Stimulated activated CD8-positive, alpha-beta memory T cell treated with anti-CD3 and anti-CD28 coated beads, Interleukin-4, amount 100 ng/mL, for 4 hours (primary cell): Measurements from ENCODE around the gene RIC1.
"Not testable (repeated sequence)": the region's sequence is repeated elsewhere in the genome, so short reads cannot be mapped to it uniquely, and the experiment has no call there.

Source experiments
- DNase-seq, 2 donors: peaks; one replicate each; pipeline ENCODE4 v3.0.0-alpha.2; 2020; ENCODE audit warnings: low read depth in 2 of 2, low spot score in 1 of 2

The RIC1 gene

GRCh38 chr9:5628530-5629311, at the start of gene RIC1:
Gene RIC1, plus strand, starts transcription at chr9:5629107. Its CDS starts 203 bp downstream, at chr9:5629310.
- DNase-seq: peak; percentile 63 to 81

GRCh38 chr9:5579881-5580280, 49.0 kb upstream of the RIC1 start:
- no peak for DNase-seq

GRCh38 chr9:5580650-5581049, 48.3 kb upstream of the RIC1 start:
- no peak for DNase-seq

GRCh38 chr9:5581706-5582105, 47.2 kb upstream of the RIC1 start:
- DNase-seq: not testable (repeated sequence)

GRCh38 chr9:5582835-5583195, 46.1 kb upstream of the RIC1 start:
- DNase-seq: no peak

GRCh38 chr9:5586391-5586802, 42.5 kb upstream of the RIC1 start:
- no peak for DNase-seq

- no peak for DNase-seq
These were observed 41.9 kb upstream of the RIC1 start for GRCh38 chr9:5587024-5587423.

- no peak for DNase-seq
These were observed 36.7 kb upstream of the RIC1 start for GRCh38 chr9:5592231-5592630.

GRCh38 chr9:5592904-5593303, 36.0 kb upstream of the RIC1 start:
- no peak for DNase-seq

GRCh38 chr9:5593904-5594303, 35.0 kb upstream of the RIC1 start:
- DNase-seq: no peak

- no peak for DNase-seq
These were observed 32.7 kb upstream of the RIC1 start for GRCh38 chr9:5596173-5596572.

GRCh38 chr9:5608298-5609225, 20.3 kb upstream of the RIC1 start:
- DNase-seq: no peak

GRCh38 chr9:5609226-5609596, 19.7 kb upstream of the RIC1 start:
- no peak for DNase-seq

GRCh38 chr9:5610491-5610890, 18.4 kb upstream of the RIC1 start:
- DNase-seq: no peak

- DNase-seq: no peak
These were observed 17.4 kb upstream of the RIC1 start for GRCh38 chr9:5611321-5612184.

GRCh38 chr9:5612185-5612530, 16.7 kb upstream of the RIC1 start:
- no peak for DNase-seq

GRCh38 chr9:5614192-5614591, 14.7 kb upstream of the RIC1 start:
- DNase-seq: no peak

GRCh38 chr9:5614985-5615384, 13.9 kb upstream of the RIC1 start:
- no peak for DNase-seq

- DNase-seq: no peak
These were observed 11.2 kb upstream of the RIC1 start for GRCh38 chr9:5617749-5618148.

- DNase-seq: no peak
These were observed 8.4 kb upstream of the RIC1 start for GRCh38 chr9:5620494-5620893.

- DNase-seq: no peak
These were observed 7.6 kb upstream of the RIC1 start for GRCh38 chr9:5621327-5621726.
